Measurements from ENCODE around the gene CPA1.

The CPA1 gene

DNA sequence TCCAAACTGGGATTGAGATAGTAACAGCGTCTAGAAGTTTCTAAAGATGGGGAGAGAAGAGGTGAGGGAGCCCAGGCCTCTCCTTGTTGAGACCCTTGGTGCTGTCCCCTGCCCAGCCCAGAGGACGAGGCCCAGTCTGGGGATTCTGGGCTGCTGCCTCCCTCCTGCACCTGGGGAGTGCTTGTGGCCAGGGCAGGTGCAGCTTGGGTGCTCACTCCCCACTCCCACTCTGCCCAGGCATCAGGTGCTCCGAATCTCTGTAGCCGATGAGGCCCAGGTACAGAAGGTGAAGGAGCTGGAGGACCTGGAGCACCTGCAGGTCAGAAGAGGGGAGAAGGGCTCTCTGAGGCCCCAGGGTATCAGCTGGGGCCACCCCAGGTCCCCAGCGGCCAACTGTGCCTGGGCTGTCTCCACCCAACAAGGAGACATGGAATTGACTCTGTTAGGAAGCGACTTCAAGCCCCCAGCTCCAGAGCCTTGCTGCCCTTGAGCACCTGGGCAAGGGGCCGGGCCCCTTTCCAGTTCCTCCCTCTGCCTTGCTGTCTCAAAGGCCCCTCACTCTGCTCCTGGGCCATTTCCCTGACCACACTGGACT lies 664 bp downstream of the CPA1 start:
- TF ChIP-seq, protein P1, sequence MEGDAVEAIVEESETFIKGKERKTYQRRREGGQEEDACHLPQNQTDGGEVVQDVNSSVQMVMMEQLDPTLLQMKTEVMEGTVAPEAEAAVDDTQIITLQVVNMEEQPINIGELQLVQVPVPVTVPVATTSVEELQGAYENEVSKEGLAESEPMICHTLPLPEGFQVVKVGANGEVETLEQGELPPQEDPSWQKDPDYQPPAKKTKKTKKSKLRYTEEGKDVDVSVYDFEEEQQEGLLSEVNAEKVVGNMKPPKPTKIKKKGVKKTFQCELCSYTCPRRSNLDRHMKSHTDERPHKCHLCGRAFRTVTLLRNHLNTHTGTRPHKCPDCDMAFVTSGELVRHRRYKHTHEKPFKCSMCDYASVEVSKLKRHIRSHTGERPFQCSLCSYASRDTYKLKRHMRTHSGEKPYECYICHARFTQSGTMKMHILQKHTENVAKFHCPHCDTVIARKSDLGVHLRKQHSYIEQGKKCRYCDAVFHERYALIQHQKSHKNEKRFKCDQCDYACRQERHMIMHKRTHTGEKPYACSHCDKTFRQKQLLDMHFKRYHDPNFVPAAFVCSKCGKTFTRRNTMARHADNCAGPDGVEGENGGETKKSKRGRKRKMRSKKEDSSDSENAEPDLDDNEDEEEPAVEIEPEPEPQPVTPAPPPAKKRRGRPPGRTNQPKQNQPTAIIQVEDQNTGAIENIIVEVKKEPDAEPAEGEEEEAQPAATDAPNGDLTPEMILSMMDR (IDR thresholded peaks at IDR 0.05): no peak
- Histone ChIP-seq H3K4me1 (ENCODE audit: control insufficient read depth in 1 of 2, insufficient read depth in 1 of 2, low read depth in 1 of 2, low read length in 1 of 2) (peaks cover 0 to 2% of the 10 kb centered on the region in 2 experiments), H3K4me3 (ENCODE audit: low read depth in 1 of 2, low read length in 1 of 2) (no peak overlapping the region), H3K27me3 (no peaks in the 10 kb centered on the region), H3K36me3 (no peaks in the 10 kb centered on the region), H3K27ac (no peak overlapping the region), H3K9me3 (no peaks in the 10 kb centered on the region)

DNA sequence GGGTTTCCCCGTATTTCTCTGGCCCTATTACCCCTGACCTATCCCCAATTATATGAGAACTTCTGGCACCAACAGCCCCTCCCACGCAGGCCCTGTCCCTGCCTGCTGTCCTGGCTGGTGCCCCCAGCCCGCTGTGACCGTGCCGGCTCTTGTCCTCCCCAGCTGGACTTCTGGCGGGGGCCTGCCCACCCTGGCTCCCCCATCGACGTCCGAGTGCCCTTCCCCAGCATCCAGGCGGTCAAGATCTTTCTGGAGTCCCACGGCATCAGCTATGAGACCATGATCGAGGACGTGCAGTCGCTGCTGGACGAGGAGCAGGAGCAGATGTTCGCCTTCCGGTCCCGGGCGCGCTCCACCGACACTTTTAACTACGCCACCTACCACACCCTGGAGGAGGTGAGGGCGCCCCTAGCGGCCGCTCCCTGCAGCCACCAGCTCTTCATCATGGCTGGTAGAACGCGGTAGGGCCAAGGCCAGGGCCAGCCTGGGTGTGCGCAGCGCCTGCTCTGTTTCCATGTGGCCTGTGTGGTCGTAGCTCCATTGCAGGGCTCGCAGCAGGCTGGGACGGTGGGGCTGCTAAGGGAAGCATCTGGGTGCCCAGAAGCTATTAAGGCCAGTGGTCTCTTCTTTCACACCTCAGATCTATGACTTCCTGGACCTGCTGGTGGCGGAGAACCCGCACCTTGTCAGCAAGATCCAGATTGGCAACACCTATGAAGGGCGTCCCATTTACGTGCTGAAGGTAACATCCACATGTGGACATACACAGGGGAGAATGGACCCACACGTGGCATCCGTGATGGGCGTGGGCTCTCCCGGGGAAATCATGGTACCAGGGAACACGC lies 1.4 kb downstream of the CPA1 start:
- TF ChIP-seq, protein P1 (IDR thresholded peaks at IDR 0.05): no peak
- Histone ChIP-seq H3K9me3 (no peaks in the 10 kb centered on the region), H3K4me1 (ENCODE audit: control insufficient read depth in 1 of 2, insufficient read depth in 1 of 2, low read depth in 1 of 2, low read length in 1 of 2) (peaks cover 0 to 2% of the 10 kb centered on the region in 2 experiments), H3K4me3 (ENCODE audit: low read depth in 1 of 2, low read length in 1 of 2) (no peak overlapping the region), H3K27ac (no peak overlapping the region), H3K27me3 (no peaks in the 10 kb centered on the region), H3K36me3 (no peaks in the 10 kb centered on the region)

DNA sequence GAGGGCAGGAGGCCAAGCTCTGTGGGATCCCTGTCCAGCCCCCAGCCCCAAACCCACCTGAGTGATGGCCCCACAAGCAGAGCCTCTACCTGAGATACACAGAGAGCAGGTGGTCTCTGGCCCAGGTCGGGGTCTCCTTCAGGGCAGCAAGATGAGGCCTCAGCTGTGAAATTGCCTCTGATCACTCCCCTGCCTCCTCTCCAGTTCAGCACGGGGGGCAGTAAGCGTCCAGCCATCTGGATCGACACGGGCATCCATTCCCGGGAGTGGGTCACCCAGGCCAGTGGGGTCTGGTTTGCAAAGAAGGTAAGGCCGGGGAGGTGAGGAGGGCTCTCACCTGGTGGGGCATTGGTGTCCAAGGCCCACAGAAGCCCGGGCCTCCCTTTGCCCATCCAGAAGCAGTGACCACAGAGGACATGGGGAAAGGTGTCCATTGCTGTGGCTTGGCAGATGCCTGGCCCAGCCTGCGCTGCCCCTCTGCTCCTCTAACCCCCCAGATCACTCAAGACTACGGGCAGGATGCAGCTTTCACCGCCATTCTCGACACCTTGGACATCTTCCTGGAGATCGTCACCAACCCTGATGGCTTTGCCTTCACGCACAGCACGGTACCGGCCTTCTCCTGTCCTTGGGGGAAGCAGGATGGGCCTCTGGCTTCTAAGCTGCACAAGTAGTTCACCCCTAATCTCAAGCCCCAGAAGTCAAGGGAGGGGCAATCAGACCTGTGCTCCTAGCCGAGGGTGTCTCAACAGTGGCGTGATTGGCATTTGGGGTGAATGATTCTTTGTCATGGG lies 3.1 kb downstream of the CPA1 start:
- TF ChIP-seq, protein P1 (IDR thresholded peaks at IDR 0.05): no peak

DNA sequence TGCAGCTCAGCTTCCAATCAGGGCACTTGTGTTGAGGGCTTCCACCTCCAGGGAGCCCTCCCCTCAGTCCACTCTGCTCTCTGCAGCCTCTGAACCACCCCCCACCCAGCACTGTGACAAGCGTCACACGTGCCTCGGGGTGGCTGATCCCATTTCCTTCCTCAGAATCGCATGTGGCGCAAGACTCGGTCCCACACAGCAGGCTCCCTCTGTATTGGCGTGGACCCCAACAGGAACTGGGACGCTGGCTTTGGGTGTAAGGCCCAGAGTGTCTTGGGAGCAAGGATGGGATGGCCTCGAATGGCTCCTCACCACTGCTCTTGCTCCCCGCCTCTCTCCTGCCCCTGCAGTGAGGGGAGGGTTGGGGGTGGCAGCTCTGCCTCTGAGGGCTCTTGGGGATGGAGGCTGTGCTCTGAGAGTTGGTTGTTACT lies 4.1 kb downstream of the CPA1 start:
- Histone ChIP-seq H3K36me3 (no peaks in the 10 kb centered on the region), H3K4me3 (ENCODE audit: low read depth in 1 of 2, low read length in 1 of 2) (no peak overlapping the region), H3K27ac (no peak overlapping the region), H3K4me1 (ENCODE audit: control insufficient read depth in 1 of 2, insufficient read depth in 1 of 2, low read depth in 1 of 2, low read length in 1 of 2) (peaks cover 0 to 2% of the 10 kb centered on the region in 2 experiments), H3K9me3 (no peaks in the 10 kb centered on the region), H3K27me3 (no peaks in the 10 kb centered on the region)
- TF ChIP-seq, protein P1 (IDR thresholded peaks at IDR 0.05): no peak

More for the DNA sequence above, 3.1 kb downstream of the CPA1 start:
- Histone ChIP-seq H3K27me3 (no peaks in the 10 kb centered on the region), H3K9me3 (no peaks in the 10 kb centered on the region), H3K27ac (no peak overlapping the region), H3K4me3 (ENCODE audit: low read depth in 1 of 2, low read length in 1 of 2) (no peak overlapping the region), H3K4me1 (ENCODE audit: control insufficient read depth in 1 of 2, insufficient read depth in 1 of 2, low read depth in 1 of 2, low read length in 1 of 2) (peaks cover 0 to 2% of the 10 kb centered on the region in 2 experiments), H3K36me3 (no peaks in the 10 kb centered on the region)

DNA sequence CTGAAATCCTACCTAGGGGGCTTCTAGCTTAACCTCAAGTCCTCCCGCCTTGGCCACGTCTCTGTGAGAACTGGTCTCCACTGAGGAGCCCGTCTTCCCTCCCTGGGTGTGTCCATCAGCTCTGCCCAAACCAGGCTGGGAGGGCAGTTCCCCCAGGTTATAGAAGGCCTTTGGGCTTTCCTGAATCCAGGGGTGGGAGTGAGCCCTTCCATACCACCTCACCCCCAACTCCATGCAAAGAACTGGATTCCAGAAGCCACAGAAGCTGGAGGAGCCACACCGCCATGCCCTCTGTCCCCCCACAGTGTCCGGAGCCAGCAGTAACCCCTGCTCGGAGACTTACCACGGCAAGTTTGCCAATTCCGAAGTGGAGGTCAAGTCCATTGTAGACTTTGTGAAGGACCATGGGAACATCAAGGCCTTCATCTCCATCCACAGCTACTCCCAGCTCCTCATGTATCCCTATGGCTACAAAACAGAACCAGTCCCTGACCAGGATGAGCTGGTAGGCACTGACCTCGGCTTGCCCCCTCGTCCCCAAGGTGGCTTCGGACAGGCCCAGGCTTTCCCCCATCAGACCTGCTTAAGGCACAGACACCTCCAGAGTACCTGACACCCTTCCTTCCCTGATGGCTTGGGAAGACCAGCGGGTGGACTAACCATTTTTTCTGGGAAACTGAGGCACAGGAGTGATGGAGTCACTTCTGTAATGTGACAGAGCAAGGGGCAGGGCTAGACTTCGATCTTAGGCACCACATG lies 4.7 kb downstream of the CPA1 start:
- H3K4me3 ChIP-seq (ENCODE audit: low read depth in 1 of 2, low read length in 1 of 2): no peak overlapping the region
- no peaks in the 10 kb centered on the region for H3K9me3 ChIP-seq
- H3K36me3 ChIP-seq: no peaks in the 10 kb centered on the region
- H3K27me3 ChIP-seq: no peaks in the 10 kb centered on the region
- peaks cover 0 to 2% of the 10 kb centered on the region in 2 experiments for H3K4me1 ChIP-seq (ENCODE audit: control insufficient read depth in 1 of 2, insufficient read depth in 1 of 2, low read depth in 1 of 2, low read length in 1 of 2)
- no peak overlapping the region for H3K27ac ChIP-seq
- TF ChIP-seq, protein P1 (IDR thresholded peaks at IDR 0.05): no peak

Data from neutrophil (primary cell).